Anterior cingulate cortex (tissue), 58 donors: ENCODE results near the gene CD6.

Experiments
- DNase-seq, 58 donors: peaks; one replicate each; lab custom pipeline; 2025; lab: John Stamatoyannopoulos, UW

Gene CD6

GRCh38 chr11:60971520-60971919 lies at the start of gene CD6:
Gene CD6, plus strand, starts transcription at chr11:60971680. Its CDS starts 186 bp downstream, at chr11:60971866.
- no peak for DNase-seq

- no peak for DNase-seq
Observed at GRCh38 chr11:60921777-60922335, 49.6 kb upstream of the CD6 start.

- no peak for DNase-seq
Observed at GRCh38 chr11:60922906-60923305, 48.6 kb upstream of the CD6 start.

GRCh38 chr11:60923326-60923725 lies 48.2 kb upstream of the CD6 start:
- peak in 7 of 58 donors; percentile 18 to 65 (median 40) for DNase-seq

- no peak for DNase-seq
Observed at GRCh38 chr11:60923800-60924109, 47.7 kb upstream of the CD6 start.

GRCh38 chr11:60924110-60924905 lies 47.2 kb upstream of the CD6 start, which contains the start of gene TMEM132A:
Gene TMEM132A, plus strand, starts transcription at chr11:60924460. Its CDS starts 174 bp downstream, at chr11:60924634.
- DNase-seq, result peak in 57 of 58 donors; percentile 34 to 88 (median 69)

- peak in 5 of 58 donors; percentile 11 to 60 (median 49) for DNase-seq
Observed at GRCh38 chr11:60924906-60925853, 46.3 kb upstream of the CD6 start.

GRCh38 chr11:60925868-60926267 lies 45.6 kb upstream of the CD6 start:
- DNase-seq, result no peak

GRCh38 chr11:60926500-60926899 lies 45.0 kb upstream of the CD6 start:
- DNase-seq, result peak in 22 of 58 donors; percentile 10 to 70 (median 42)

- DNase-seq, result no peak
Observed at GRCh38 chr11:60927061-60927592, 44.4 kb upstream of the CD6 start.

- DNase-seq, result no peak
Observed at GRCh38 chr11:60927600-60927999, 43.9 kb upstream of the CD6 start.

- DNase-seq, result peak in 1 of 58 donors; percentile 15
Observed at GRCh38 chr11:60928563-60929001, 42.9 kb upstream of the CD6 start.

- no peak for DNase-seq
Observed at GRCh38 chr11:60929764-60930163, 41.7 kb upstream of the CD6 start.

GRCh38 chr11:60930394-60930793 lies 41.1 kb upstream of the CD6 start:
- no peak for DNase-seq

GRCh38 chr11:60931917-60932316 lies 39.6 kb upstream of the CD6 start:
- no peak for DNase-seq

GRCh38 chr11:60932605-60933356 lies 38.7 kb upstream of the CD6 start:
- no peak for DNase-seq

GRCh38 chr11:60933416-60934123 lies 37.9 kb upstream of the CD6 start:
- DNase-seq, result no peak

- DNase-seq, result no peak
Observed at GRCh38 chr11:60934124-60934789, 37.2 kb upstream of the CD6 start.
